ENCODE results near the gene ITGB7. TPM values are rescaled to one million over a fixed set of nuclear protein-coding genes. Genes with fewer than 3 reads are reported as not detected.

ITGB7 gene
- total and polyA plus RNA-seq, 9 of the 15 experiments (the other 6 are each of a cell fraction or from before 2014, with no cell fraction given), result 0.06 to 2.0 (median 0.67) TPM

DNA sequence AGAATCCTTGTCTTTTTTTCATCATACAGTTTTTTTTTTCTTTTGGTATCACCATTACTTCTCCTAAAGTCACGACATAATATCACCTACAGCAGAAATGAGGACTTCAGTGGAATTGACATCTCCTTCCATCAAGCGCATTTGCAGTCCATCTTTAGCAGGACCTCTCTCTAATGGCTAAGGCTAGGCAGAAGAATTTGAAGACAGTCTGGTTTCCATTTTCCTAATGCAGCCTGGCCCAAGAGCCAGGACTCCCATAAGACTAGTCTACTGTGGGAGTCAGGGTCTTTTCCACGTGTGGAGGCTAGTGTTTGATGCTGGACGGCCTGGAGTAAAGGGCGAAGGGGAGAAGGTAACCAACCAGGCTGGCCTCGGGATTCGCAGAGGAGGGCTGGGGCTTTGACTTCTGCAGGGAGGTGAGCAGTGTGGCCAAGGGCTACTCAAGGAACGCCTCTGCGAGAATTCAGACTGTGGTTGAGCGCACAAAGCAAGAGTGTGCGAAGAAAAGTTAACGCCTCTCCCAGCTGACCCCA is 27.3 kb downstream of the ITGB7 start (continued):
- TF ChIP-seq PCBP1 (IDR thresholded peaks at IDR 0.05; ENCODE audit: low read depth, low read length, poor library complexity, severe bottlenecking) (no peak), RBM22 (IDR thresholded peaks at IDR 0.05; ENCODE audit: low read depth, low read length, poor library complexity, severe bottlenecking) (no peak), HNRNPH1 (optimal IDR thresholded peaks at IDR 0.05; ENCODE audit: low read depth, low read length) (no peak), BRCA1 (IDR thresholded peaks at IDR 0.05) (no peak), BRCA1 (CRISPR knock-in tag; IDR thresholded peaks at IDR 0.05) (no peak), COPS2 (conservative IDR thresholded peaks at IDR 0.05) (no peak), TRIM24 (IDR thresholded peaks at IDR 0.05) (no peak), TCF15 (CRISPR knock-in tag; IDR thresholded peaks at IDR 0.05) (no peak), CHCHD3 (CRISPR knock-in tag; IDR thresholded peaks at IDR 0.05) (no peak), KDM5B (IDR thresholded peaks at IDR 0.05; ENCODE audit: insufficient replicate concordance, low read depth, low read length) (no peak), ZNF184 (CRISPR knock-in tag; IDR thresholded peaks at IDR 0.05) (no peak), AFF4 (CRISPR knock-in tag; IDR thresholded peaks at IDR 0.05) (no peak), PCBP2 (IDR thresholded peaks at IDR 0.05; ENCODE audit: low read depth, low read length, poor library complexity, severe bottlenecking) (no peak), ARID1B (IDR thresholded peaks at IDR 0.05) (no peak; the same call in 1 of the 2 replicates), PML (IDR thresholded peaks at IDR 0.05; ENCODE audit: low read length) (no peak), SREBF1 (IDR thresholded peaks at IDR 0.05; ENCODE audit: borderline replicate concordance, low read depth, low read length) (no peak), ZNF12 (CRISPR knock-in tag; IDR thresholded peaks at IDR 0.05) (no peak), TAF7 (tag; IDR thresholded peaks at IDR 0.05) (no peak), NCOA1 (IDR thresholded peaks at IDR 0.05; ENCODE audit: low read depth) (no peak), SMARCE1 (IDR thresholded peaks at IDR 0.05) (peak; percentile 42; the same call in 1 of the 2 replicates), ZNF408 (CRISPR knock-in tag; IDR thresholded peaks at IDR 0.05; ENCODE audit: low read depth) (no peak), NR4A1 (CRISPR knock-in tag; IDR thresholded peaks at IDR 0.05) (0 out of 2 replicates have a peak, but pooled peaks have one; percentile 33), NR4A1 (tag; IDR thresholded peaks at IDR 0.05) (no peak)
- TF ChIP-seq, protein P1, sequence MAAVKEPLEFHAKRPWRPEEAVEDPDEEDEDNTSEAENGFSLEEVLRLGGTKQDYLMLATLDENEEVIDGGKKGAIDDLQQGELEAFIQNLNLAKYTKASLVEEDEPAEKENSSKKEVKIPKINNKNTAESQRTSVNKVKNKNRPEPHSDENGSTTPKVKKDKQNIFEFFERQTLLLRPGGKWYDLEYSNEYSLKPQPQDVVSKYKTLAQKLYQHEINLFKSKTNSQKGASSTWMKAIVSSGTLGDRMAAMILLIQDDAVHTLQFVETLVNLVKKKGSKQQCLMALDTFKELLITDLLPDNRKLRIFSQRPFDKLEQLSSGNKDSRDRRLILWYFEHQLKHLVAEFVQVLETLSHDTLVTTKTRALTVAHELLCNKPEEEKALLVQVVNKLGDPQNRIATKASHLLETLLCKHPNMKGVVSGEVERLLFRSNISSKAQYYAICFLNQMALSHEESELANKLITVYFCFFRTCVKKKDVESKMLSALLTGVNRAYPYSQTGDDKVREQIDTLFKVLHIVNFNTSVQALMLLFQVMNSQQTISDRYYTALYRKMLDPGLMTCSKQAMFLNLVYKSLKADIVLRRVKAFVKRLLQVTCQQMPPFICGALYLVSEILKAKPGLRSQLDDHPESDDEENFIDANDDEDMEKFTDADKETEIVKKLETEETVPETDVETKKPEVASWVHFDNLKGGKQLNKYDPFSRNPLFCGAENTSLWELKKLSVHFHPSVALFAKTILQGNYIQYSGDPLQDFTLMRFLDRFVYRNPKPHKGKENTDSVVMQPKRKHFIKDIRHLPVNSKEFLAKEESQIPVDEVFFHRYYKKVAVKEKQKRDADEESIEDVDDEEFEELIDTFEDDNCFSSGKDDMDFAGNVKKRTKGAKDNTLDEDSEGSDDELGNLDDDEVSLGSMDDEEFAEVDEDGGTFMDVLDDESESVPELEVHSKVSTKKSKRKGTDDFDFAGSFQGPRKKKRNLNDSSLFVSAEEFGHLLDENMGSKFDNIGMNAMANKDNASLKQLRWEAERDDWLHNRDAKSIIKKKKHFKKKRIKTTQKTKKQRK (IDR thresholded peaks at IDR 0.05; ENCODE audit: borderline replicate concordance, low read depth, low read length), result no peak
